T-helper 1 cell (primary cell): ENCODE measurements around the gene ZFC3H1.
"Not testable (repeated sequence)": the region's sequence is repeated elsewhere in the genome, so short reads cannot be mapped to it uniquely, and the experiment has no call there.

ENCODE experiments used
- DNase-seq, 5 donors: peaks; one replicate each; pipeline ENCODE4 v3.0.0-alpha.2; 2012 to 2020

ZFC3H1 gene

GRCh38 chr12:71576496-71576895 lies 87.2 kb downstream of the ZFC3H1 start:
- no peak for DNase-seq

- not testable (repeated sequence) for DNase-seq
Measured at GRCh38 chr12:71569885-71570284, 93.8 kb downstream of the ZFC3H1 start.

- no peak for DNase-seq
Measured at GRCh38 chr12:71567537-71567936, 96.1 kb downstream of the ZFC3H1 start.

- DNase-seq: no peak
Measured at GRCh38 chr12:71566655-71567054, 97.0 kb downstream of the ZFC3H1 start.

- no peak for DNase-seq
Measured at GRCh38 chr12:71565535-71565934, 98.1 kb downstream of the ZFC3H1 start.

- DNase-seq: no peak
Measured at GRCh38 chr12:71562676-71563595, 100.7 kb downstream of the ZFC3H1 start.
